HCT116 (cell line): ENCODE data around the gene DMD.

ENCODE experiments used
- CTCF ChIP-seq, 3 experiments: fragments of 200-600 bp in 1 of 3; sonication (generic) in 1 of 3; IDR thresholded peaks in 2 of 3; conservative IDR thresholded peaks in 1 of 3; 2 replicates each; pipeline ENCODE4 v1.5.1; 2012 to 2017; ENCODE audit warnings: low read depth in 2 of 3, low read length in 2 of 3, antibody characterized with exemption in 1 of 3, borderline replicate concordance in 1 of 3, control low read depth in 1 of 3, mild to moderate bottlenecking in 1 of 3, mixed read lengths in 1 of 3, mixed run types in 1 of 3, moderate library complexity in 1 of 3; ENCODE audit not compliant: insufficient read depth in 1 of 3
- POLR2A ChIP-seq: IDR thresholded peaks from 2 replicates; pipeline ENCODE4 v1.7.0; 2011; ENCODE audit warnings: borderline replicate concordance; ENCODE audit not compliant: insufficient read depth, insufficient read length; ENCODE audit errors: extremely low read depth
- ZBTB33 ChIP-seq: IDR thresholded peaks from 2 replicates; pipeline ENCODE4 v1.6.1; 2011; ENCODE audit warnings: mild to moderate bottlenecking, low read length, moderate library complexity; ENCODE audit not compliant: insufficient replicate concordance; ENCODE audit errors: extremely low read depth

GRCh38 chrX:31117266-31117665 lies 2094.1 kb downstream of the DMD start:
- no peak for TF ChIP-seq CTCF (IDR thresholded peaks at IDR 0.05 in 2 of 3, conservative IDR thresholded peaks at IDR 0.05 in 1 of 3; ENCODE audit: borderline replicate concordance in 1 of 3, insufficient read depth in 1 of 3, low read depth in 2 of 3, low read length in 2 of 3)
- TF ChIP-seq ZBTB33, result no peak
- no peak for TF ChIP-seq POLR2A
